Activated naive CD4-positive, alpha-beta T cell treated with anti-CD3 and anti-CD28 coated beads, Interleukin-2, amount 10 ng/mL, durations not matched to agents 7 days and 5 days (primary cell): ENCODE measurements around the gene OR8B8.
"Not testable (repeated sequence)": the region's sequence is repeated elsewhere in the genome, so short reads cannot be mapped to it uniquely, and the experiment has no call there.

Source experiments
- CTCF ChIA-PET: fragments of 350-600 bp; sonication (Branson Sonifier 250); formaldehyde crosslinking; loops from one replicate; lab custom pipeline; 2021; ENCODE audit warnings: antibody characterized with exemption; lab: Charles Lee
- DNase-seq: peaks from one replicate; pipeline ENCODE4 v3.0.0-alpha.2; 2020
- H3K27ac Mint-ChIP-seq: one replicate; pipeline ENCODE4 v1.8.0; 2021; ENCODE audit warnings: mild to moderate bottlenecking, moderate library complexity, mixed read lengths
- H3K27me3 Mint-ChIP-seq: one replicate; pipeline ENCODE4 v1.8.0; 2021; ENCODE audit warnings: mild to moderate bottlenecking, mixed read lengths
- H3K36me3 Mint-ChIP-seq: one replicate; pipeline ENCODE4 v1.8.0; 2021; ENCODE audit warnings: mixed read lengths
- H3K4me1 Mint-ChIP-seq: one replicate; pipeline ENCODE4 v1.8.0; 2021; ENCODE audit warnings: mixed read lengths
- H3K4me3 Mint-ChIP-seq: one replicate; pipeline ENCODE4 v1.8.0; 2021; ENCODE audit warnings: mild to moderate bottlenecking, moderate library complexity, mixed read lengths
- H3K9me3 Mint-ChIP-seq: one replicate; pipeline ENCODE4 v1.8.0; 2021; ENCODE audit warnings: mixed read lengths

OR8B8 gene

GRCh38 chr11:124463990-124464389 lies 18.5 kb upstream of the OR8B8 start:
- CTCF ChIA-PET = no interaction called here
- H3K27ac Mint-ChIP-seq = no peak overlapping the region
- no peak for DNase-seq
- H3K4me3 Mint-ChIP-seq = no peak overlapping the region
- no peaks in the 10 kb centered on the region for H3K27me3 Mint-ChIP-seq
- H3K9me3 Mint-ChIP-seq = no peaks in the 10 kb centered on the region
- H3K4me1 Mint-ChIP-seq = no peaks in the 10 kb centered on the region
- no peaks in the 10 kb centered on the region for H3K36me3 Mint-ChIP-seq

GRCh38 chr11:124463324-124463723 lies 17.8 kb upstream of the OR8B8 start:
- Mint-ChIP-seq H3K4me1 (no peaks in the 10 kb centered on the region), H3K27me3 (no peaks in the 10 kb centered on the region), H3K9me3 (no peaks in the 10 kb centered on the region)

GRCh38 chr11:124460459-124460858 lies 15.0 kb upstream of the OR8B8 start:
- no peak overlapping the region for H3K27ac Mint-ChIP-seq
- CTCF ChIA-PET = no interaction called here
- H3K4me3 Mint-ChIP-seq = no peak overlapping the region
- H3K4me1 Mint-ChIP-seq = no peaks in the 10 kb centered on the region
- no peaks in the 10 kb centered on the region for H3K36me3 Mint-ChIP-seq
- H3K9me3 Mint-ChIP-seq = no peaks in the 10 kb centered on the region
- H3K27me3 Mint-ChIP-seq = no peaks in the 10 kb centered on the region
- DNase-seq = no peak

More at GRCh38 chr11:124463324-124463723, 17.8 kb upstream of the OR8B8 start:
- Mint-ChIP-seq H3K36me3 (no peaks in the 10 kb centered on the region), H3K4me3 (no peak overlapping the region), H3K27ac (no peak overlapping the region)
- CTCF ChIA-PET = no interaction called here
- no peak for DNase-seq

GRCh38 chr11:124459379-124459778 lies 13.9 kb upstream of the OR8B8 start:
- H3K27ac Mint-ChIP-seq, H3K4me1 Mint-ChIP-seq, H3K4me3 Mint-ChIP-seq, H3K27me3 Mint-ChIP-seq, DNase-seq, H3K9me3 Mint-ChIP-seq, CTCF ChIA-PET, H3K36me3 Mint-ChIP-seq: not testable (repeated sequence)

GRCh38 chr11:124454552-124454951 lies 9.1 kb upstream of the OR8B8 start:
- Mint-ChIP-seq H3K27me3 (no peaks in the 10 kb centered on the region), H3K4me1 (no peaks in the 10 kb centered on the region), H3K4me3 (no peak overlapping the region), H3K27ac (no peak overlapping the region), H3K36me3 (no peaks in the 10 kb centered on the region), H3K9me3 (no peaks in the 10 kb centered on the region)
- no peak for DNase-seq
- CTCF ChIA-PET = no interaction called here

GRCh38 chr11:124446916-124447315 lies 1.4 kb upstream of the OR8B8 start:
- Mint-ChIP-seq H3K36me3 (no peaks in the 10 kb centered on the region), H3K27ac (no peak overlapping the region), H3K27me3 (no peaks in the 10 kb centered on the region), H3K4me3 (no peak overlapping the region), H3K4me1 (no peaks in the 10 kb centered on the region), H3K9me3 (no peaks in the 10 kb centered on the region)
- CTCF ChIA-PET = no interaction called here
- no peak for DNase-seq

GRCh38 chr11:124442847-124443246 lies 2.6 kb downstream of the OR8B8 start:
- DNase-seq = no peak
- CTCF ChIA-PET = no interaction called here
- Mint-ChIP-seq H3K27ac (no peak overlapping the region), H3K4me1 (no peaks in the 10 kb centered on the region), H3K27me3 (no peaks in the 10 kb centered on the region), H3K4me3 (no peak overlapping the region), H3K36me3 (no peaks in the 10 kb centered on the region), H3K9me3 (no peaks in the 10 kb centered on the region)

- DNase-seq = no peak
- H3K4me3 Mint-ChIP-seq = no peak overlapping the region
- H3K9me3 Mint-ChIP-seq = no peaks in the 10 kb centered on the region
- H3K36me3 Mint-ChIP-seq = no peaks in the 10 kb centered on the region
- CTCF ChIA-PET = no interaction called here
- H3K4me1 Mint-ChIP-seq = no peaks in the 10 kb centered on the region
- no peaks in the 10 kb centered on the region for H3K27me3 Mint-ChIP-seq
- no peak overlapping the region for H3K27ac Mint-ChIP-seq
These were observed 3.1 kb downstream of the OR8B8 start for GRCh38 chr11:124442442-124442841.

GRCh38 chr11:124441519-124441918 lies 4.0 kb downstream of the OR8B8 start:
- Mint-ChIP-seq H3K36me3 (no peaks in the 10 kb centered on the region), H3K4me3 (no peak overlapping the region), H3K27ac (no peak overlapping the region), H3K4me1 (no peaks in the 10 kb centered on the region), H3K27me3 (no peaks in the 10 kb centered on the region), H3K9me3 (no peaks in the 10 kb centered on the region)
- DNase-seq = no peak
- CTCF ChIA-PET = no interaction called here

GRCh38 chr11:124441081-124441480 lies 4.4 kb downstream of the OR8B8 start:
- Mint-ChIP-seq H3K4me1 (no peaks in the 10 kb centered on the region), H3K9me3 (no peaks in the 10 kb centered on the region), H3K27me3 (no peaks in the 10 kb centered on the region), H3K4me3 (no peak overlapping the region), H3K36me3 (no peaks in the 10 kb centered on the region), H3K27ac (no peak overlapping the region)
- no peak for DNase-seq
- CTCF ChIA-PET = no interaction called here

- Mint-ChIP-seq H3K4me1 (no peaks in the 10 kb centered on the region), H3K27ac (no peak overlapping the region), H3K36me3 (no peaks in the 10 kb centered on the region), H3K27me3 (no peaks in the 10 kb centered on the region), H3K9me3 (no peaks in the 10 kb centered on the region), H3K4me3 (no peak overlapping the region)
- DNase-seq = no peak
- CTCF ChIA-PET = no interaction called here
These were observed 4.9 kb downstream of the OR8B8 start for GRCh38 chr11:124440608-124441007.

GRCh38 chr11:124434699-124435098 lies 10.8 kb downstream of the OR8B8 start:
- Mint-ChIP-seq H3K36me3 (no peaks in the 10 kb centered on the region), H3K4me1 (no peaks in the 10 kb centered on the region), H3K27me3 (no peaks in the 10 kb centered on the region), H3K4me3 (no peak overlapping the region), H3K27ac (no peak overlapping the region), H3K9me3 (no peaks in the 10 kb centered on the region)
- CTCF ChIA-PET = no interaction called here
- no peak for DNase-seq

GRCh38 chr11:124429599-124429998 lies 15.9 kb downstream of the OR8B8 start:
- CTCF ChIA-PET = no interaction called here
- no peak for DNase-seq
- H3K4me3 Mint-ChIP-seq = no peak overlapping the region
- no peaks in the 10 kb centered on the region for H3K4me1 Mint-ChIP-seq
- H3K27ac Mint-ChIP-seq = no peak overlapping the region
- H3K36me3 Mint-ChIP-seq = no peaks in the 10 kb centered on the region
- no peaks in the 10 kb centered on the region for H3K9me3 Mint-ChIP-seq
- no peaks in the 10 kb centered on the region for H3K27me3 Mint-ChIP-seq

- no peaks in the 10 kb centered on the region for H3K4me1 Mint-ChIP-seq
- CTCF ChIA-PET = interaction anchor here (1.8 kb wide), 1 partner anchor 23 kb away, joined by 5 read pairs; no protein-coding TSS in a partner anchor
- no peaks in the 10 kb centered on the region for H3K36me3 Mint-ChIP-seq
- H3K4me3 Mint-ChIP-seq = no peak within 1 kb of the TSS
- no peak for DNase-seq
- H3K9me3 Mint-ChIP-seq = no peaks in the 10 kb centered on the region
- H3K27ac Mint-ChIP-seq = no peak within 1 kb of the TSS
- H3K27me3 Mint-ChIP-seq = no peaks in the 10 kb centered on the region
These were observed 21.0 kb downstream of the OR8B8 start, which contains the start of gene OR8B4 for GRCh38 chr11:124424384-124424921. OR8B4 (minus strand) TSS chr11:124424871; CDS start chr11:124424871, 0 bp downstream.

GRCh38 chr11:124421043-124421442 lies 24.5 kb downstream of the OR8B8 start:
- no peaks in the 10 kb centered on the region for H3K27me3 Mint-ChIP-seq
- no peak overlapping the region for H3K27ac Mint-ChIP-seq
- CTCF ChIA-PET = interaction anchor here (1.3 kb wide), 1 partner anchor 164 kb away, joined by 3 read pairs; no protein-coding TSS in a partner anchor
- no peak for DNase-seq
- H3K4me3 Mint-ChIP-seq = no peak overlapping the region
- no peaks in the 10 kb centered on the region for H3K9me3 Mint-ChIP-seq
- no peaks in the 10 kb centered on the region for H3K36me3 Mint-ChIP-seq
- no peaks in the 10 kb centered on the region for H3K4me1 Mint-ChIP-seq
